SKM-1 (cell line): ENCODE measurements around the gene ZFP1.
"Not testable (repeated sequence)": the region's sequence is repeated elsewhere in the genome, so short reads cannot be mapped to it uniquely, and the experiment has no call there.

ENCODE experiments used
- DNase-seq: peaks from one replicate; lab custom pipeline; 2025; ENCODE audit not compliant: unreplicated experiment; lab: John Stamatoyannopoulos, UW

Gene ZFP1

GRCh38 chr16:75112734-75113491 is 35.4 kb upstream of the ZFP1 start:
- DNase-seq: no peak

GRCh38 chr16:75113541-75114121 is 34.7 kb upstream of the ZFP1 start:
- no peak for DNase-seq

- DNase-seq: no peak
These were observed 34.0 kb upstream of the ZFP1 start for GRCh38 chr16:75114179-75114945.

GRCh38 chr16:75114946-75115825 is 33.1 kb upstream of the ZFP1 start:
- no peak for DNase-seq

GRCh38 chr16:75116081-75116910 is 32.0 kb upstream of the ZFP1 start, which contains the start of gene LDHD:
Gene LDHD, minus strand, starts transcription at chr16:75116780. Its CDS starts 60 bp downstream, at chr16:75116720.
- peak; percentile 71 for DNase-seq

- no peak for DNase-seq
These were observed 31.4 kb upstream of the ZFP1 start for GRCh38 chr16:75116911-75117245.

- no peak for DNase-seq
These were observed 29.3 kb upstream of the ZFP1 start for GRCh38 chr16:75118943-75119539.

GRCh38 chr16:75120253-75120652 is 28.1 kb upstream of the ZFP1 start:
- DNase-seq: no peak

- DNase-seq: no peak
These were observed 26.3 kb upstream of the ZFP1 start for GRCh38 chr16:75121949-75122568.

GRCh38 chr16:75122609-75123008 is 25.7 kb upstream of the ZFP1 start:
- DNase-seq: no peak

- DNase-seq: no peak
These were observed 20.5 kb upstream of the ZFP1 start for GRCh38 chr16:75127713-75128415.

GRCh38 chr16:75129421-75130149 is 18.7 kb upstream of the ZFP1 start:
- not testable (repeated sequence) for DNase-seq

- DNase-seq: peak; percentile 3
These were observed 18.1 kb upstream of the ZFP1 start for GRCh38 chr16:75130150-75130771.

GRCh38 chr16:75131081-75131480 is 17.2 kb upstream of the ZFP1 start:
- DNase-seq: no peak

- DNase-seq: no peak
These were observed 10.1 kb upstream of the ZFP1 start for GRCh38 chr16:75138233-75138632.

GRCh38 chr16:75138636-75139035 is 9.7 kb upstream of the ZFP1 start:
- DNase-seq: no peak

GRCh38 chr16:75139498-75139897 is 8.8 kb upstream of the ZFP1 start:
- no peak for DNase-seq

- DNase-seq: no peak
These were observed 4.4 kb upstream of the ZFP1 start for GRCh38 chr16:75143941-75144340.
